Common myeloid progenitor, CD34-positive (primary cell): ENCODE data around the gene RSF1.

Experiments
- CTCF ChIA-PET: fragments of 350-600 bp; sonication (Branson Sonifier 250); formaldehyde crosslinking; loops from one replicate; lab custom pipeline; 2021; ENCODE audit warnings: antibody characterized with exemption; lab: Charles Lee
- POLR2A ChIA-PET: fragments of 350-600 bp; sonication (Branson Sonifier 250); formaldehyde crosslinking; loops from one replicate; lab custom pipeline; 2021; ENCODE audit warnings: antibody characterized with exemption; lab: Charles Lee
- DNase-seq, 3 donors: peaks; one replicate each; pipeline versions ENCODE4 v3.0.0 to v3.0.0-alpha.2; 2013
- H3K27ac ChIP-seq, 2 experiments: 1 replicate in 1 of 2; 2 replicates in 1 of 2; pipeline ENCODE4 v1.7.0; 2013; ENCODE audit warnings: inconsistent platforms in 2 of 2, low read length in 2 of 2, mild to moderate bottlenecking in 2 of 2, low read depth in 1 of 2, moderate library complexity in 1 of 2; ENCODE audit not compliant: severe bottlenecking in 2 of 2, insufficient read depth in 1 of 2, poor library complexity in 1 of 2
- H3K27me3 ChIP-seq, 5 experiments: replicated peaks in 2 of 5; 1 replicate in 3 of 5; 2 replicates in 2 of 5; pipeline versions ENCODE4 v1.6.1 to v1.7.0; 2013; ENCODE audit warnings: low read length in 4 of 5, mild to moderate bottlenecking in 2 of 5, moderate library complexity in 2 of 5, inconsistent platforms in 1 of 5; ENCODE audit not compliant: insufficient read depth in 5 of 5, control insufficient read depth in 4 of 5
- H3K36me3 ChIP-seq, 4 experiments: 1 replicate in 2 of 4; 2 replicates in 2 of 4; pipeline versions ENCODE4 v1.6.1 to v1.7.0; 2013; ENCODE audit warnings: low read length in 3 of 4, control low read depth in 1 of 4, mild to moderate bottlenecking in 1 of 4; ENCODE audit not compliant: control insufficient read depth in 4 of 4, insufficient read depth in 4 of 4
- H3K4me1 ChIP-seq, 4 experiments: 1 replicate in 3 of 4; 2 replicates in 1 of 4; pipeline versions ENCODE4 v1.6.1 to v1.7.1; 2013; ENCODE audit warnings: low read length in 3 of 4, mild to moderate bottlenecking in 3 of 4, control low read depth in 1 of 4, inconsistent platforms in 1 of 4, moderate library complexity in 1 of 4; ENCODE audit not compliant: control insufficient read depth in 4 of 4, insufficient read depth in 4 of 4; ENCODE audit errors: control extremely low read depth in 1 of 4
- H3K4me3 ChIP-seq, 7 experiments: 1 replicate in 4 of 7; 2 replicates in 3 of 7; pipeline versions ENCODE4 v1.5.1 to v1.7.0; 2013; ENCODE audit warnings: mild to moderate bottlenecking in 7 of 7, low read length in 6 of 7, moderate library complexity in 6 of 7, inconsistent platforms in 2 of 7, low read depth in 2 of 7, control low read depth in 1 of 7; ENCODE audit not compliant: insufficient read depth in 4 of 7, control insufficient read depth in 1 of 7; ENCODE audit errors: extremely low read depth in 1 of 7
- H3K9me3 ChIP-seq, 5 experiments: 1 replicate in 4 of 5; 2 replicates in 1 of 5; pipeline versions ENCODE4 v1.6.1 to v1.7.1; 2013; ENCODE audit warnings: low read length in 4 of 5, mild to moderate bottlenecking in 2 of 5, inconsistent platforms in 1 of 5, low read depth in 1 of 5, moderate library complexity in 1 of 5; ENCODE audit not compliant: control insufficient read depth in 4 of 5, insufficient read depth in 2 of 5; ENCODE audit errors: control extremely low read depth in 1 of 5
- WGBS: methylation state at CpG from one replicate; pipeline ENCODE4 v1.1.5; 2013; ENCODE audit not compliant: insufficient coverage; 5-methylcytosine and 5-hydroxymethylcytosine counted together

RSF1 gene

GRCh38 chr11:77778118-77778517 lies 42.4 kb downstream of the RSF1 start:
- DNase-seq = no peak
- WGBS = no CpG with 5 or more reads among the region's 1 CpG
- ChIA-PET POLR2A (interaction anchor here (0.6 kb wide), 1 partner anchor 10 kb away, joined by 3 read pairs; no protein-coding TSS in a partner anchor), CTCF (interaction anchor here (1.4 to 1.8 kb wide), 2 partner anchors 10 to 16 kb away, joined by 3 to 4 read pairs; no protein-coding TSS in a partner anchor)
- Histone ChIP-seq H3K36me3 (peaks cover 0 to 5% (median 1%) of the 10 kb centered on the region in 4 experiments), H3K4me1 (no peaks in the 10 kb centered on the region), H3K27me3 (no peaks in the 10 kb centered on the region), H3K4me3 (no peak overlapping the region), H3K9me3 (no peaks in the 10 kb centered on the region), H3K27ac (no peak overlapping the region)

- Histone ChIP-seq H3K27me3 (no peaks in the 10 kb centered on the region), H3K4me1 (peaks cover 0 to 9% (median 4%) of the 10 kb centered on the region in 4 experiments), H3K4me3 (no peak overlapping the region), H3K27ac (no peak overlapping the region), H3K36me3 (peaks cover 0 to 5% (median 1%) of the 10 kb centered on the region in 4 experiments), H3K9me3 (no peaks in the 10 kb centered on the region)
- DNase-seq = peak; percentile 34 to 60 (median 56)
- ChIA-PET POLR2A (no interaction called here), CTCF (interaction anchor here (1.0 to 2.4 kb wide), 7 partner anchors 11 to 267 kb away, joined by 3 to 21 read pairs (median 4); no protein-coding TSS in a partner anchor)
- no CpG with 5 or more reads among the region's 1 CpG for WGBS
These were observed 44.1 kb downstream of the RSF1 start for GRCh38 chr11:77776455-77776854.

GRCh38 chr11:77775936-77776335 lies 44.6 kb downstream of the RSF1 start:
- no peak overlapping the region for H3K4me3 ChIP-seq
- no peak for DNase-seq
- ChIA-PET CTCF (interaction anchor here (1.0 to 2.4 kb wide), 7 partner anchors 11 to 267 kb away, joined by 3 to 21 read pairs (median 4); no protein-coding TSS in a partner anchor), POLR2A (no interaction called here)
- WGBS = no CpG with 5 or more reads among the region's 2 CpGs
- peaks cover 0 to 14% (median 7%) of the 10 kb centered on the region in 4 experiments for H3K4me1 ChIP-seq
- H3K27me3 ChIP-seq = no peaks in the 10 kb centered on the region
- peaks cover 0 to 5% (median 1%) of the 10 kb centered on the region in 4 experiments for H3K36me3 ChIP-seq
- no peak overlapping the region for H3K27ac ChIP-seq
- no peaks in the 10 kb centered on the region for H3K9me3 ChIP-seq

- Histone ChIP-seq H3K36me3 (peaks cover 0 to 5% (median 1%) of the 10 kb centered on the region in 4 experiments), H3K27me3 (no peaks in the 10 kb centered on the region), H3K27ac (no peak overlapping the region), H3K4me1 (peaks cover 0 to 18% (median 7%) of the 10 kb centered on the region in 4 experiments), H3K9me3 (no peaks in the 10 kb centered on the region), H3K4me3 (no peak overlapping the region)
- no peak for DNase-seq
- WGBS = 60% methylated on average over 2 of the region's 4 CpGs
- POLR2A ChIA-PET = no interaction called here
- CTCF ChIA-PET = interaction anchor here (1.5 kb wide), 1 partner anchor 275 kb away, joined by 4 read pairs; no protein-coding TSS in a partner anchor
These were observed 49.4 kb downstream of the RSF1 start for GRCh38 chr11:77771135-77771534.

DNA sequence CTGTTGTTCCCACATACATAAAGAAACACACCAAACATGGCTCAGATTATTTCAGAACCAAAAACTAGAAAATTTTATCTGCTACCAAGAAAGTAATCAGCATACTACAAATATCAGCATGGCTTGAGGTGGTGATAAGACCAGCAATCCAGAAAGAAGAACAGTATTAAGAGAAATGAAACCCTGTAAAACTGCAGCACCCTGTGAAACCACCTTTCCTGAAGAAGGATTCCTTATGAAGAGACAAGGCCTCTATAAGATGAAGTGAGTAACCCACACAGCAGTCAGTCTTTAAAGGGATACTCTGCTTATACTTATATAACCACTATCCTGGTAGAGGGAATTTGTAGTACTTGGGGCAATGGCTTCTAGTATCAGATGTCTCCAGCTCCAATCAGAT lies 49.9 kb downstream of the RSF1 start:
- H3K36me3 ChIP-seq = peaks cover 0 to 3% (median 1%) of the 10 kb centered on the region in 4 experiments
- H3K27me3 ChIP-seq = no peaks in the 10 kb centered on the region
- CTCF ChIA-PET = interaction anchor here (1.5 kb wide), 1 partner anchor 275 kb away, joined by 4 read pairs; no protein-coding TSS in a partner anchor
- peaks cover 0 to 18% (median 7%) of the 10 kb centered on the region in 4 experiments for H3K4me1 ChIP-seq
- no peak overlapping the region for H3K4me3 ChIP-seq
- H3K27ac ChIP-seq = no peak overlapping the region
- DNase-seq = no peak
- POLR2A ChIA-PET = no interaction called here
- no peaks in the 10 kb centered on the region for H3K9me3 ChIP-seq

GRCh38 chr11:77762426-77762825 lies 58.1 kb downstream of the RSF1 start:
- H3K27me3 ChIP-seq = no peaks in the 10 kb centered on the region
- ChIA-PET POLR2A (no interaction called here), CTCF (interaction anchor here (1.0 to 1.3 kb wide), 3 partner anchors 12 to 717 kb away, joined by 3 to 4 read pairs (median 3); no protein-coding TSS in a partner anchor)
- no peak overlapping the region for H3K27ac ChIP-seq
- no peaks in the 10 kb centered on the region for H3K9me3 ChIP-seq
- no peak for DNase-seq
- H3K4me3 ChIP-seq = no peak overlapping the region
- peaks cover 7 to 28% (median 17%) of the 10 kb centered on the region in 4 experiments for H3K36me3 ChIP-seq
- no peaks in the 10 kb centered on the region for H3K4me1 ChIP-seq

DNA sequence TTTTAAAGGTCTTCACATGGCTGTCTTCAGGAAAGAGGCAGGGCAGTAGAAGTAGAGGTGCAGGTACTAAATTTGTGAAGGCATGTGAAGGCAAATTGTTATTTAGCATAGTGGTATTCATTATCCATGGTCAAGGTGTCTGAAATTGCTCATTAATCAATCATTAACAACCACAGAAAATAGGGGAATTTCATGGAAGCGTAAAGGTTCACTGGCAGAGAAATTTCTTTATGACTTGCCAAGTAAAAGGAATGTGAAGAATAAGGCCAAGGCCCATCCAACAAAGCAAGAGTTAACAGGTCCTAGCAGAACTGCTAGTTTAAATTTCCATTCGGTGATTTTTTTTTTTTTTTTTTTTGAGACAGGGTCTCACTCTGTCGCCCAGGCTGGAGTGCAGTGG lies 59.0 kb downstream of the RSF1 start:
- no peak overlapping the region for H3K27ac ChIP-seq
- H3K9me3 ChIP-seq = no peaks in the 10 kb centered on the region
- CTCF ChIA-PET = interaction anchor here (1.2 kb wide), 1 partner anchor 716 kb away, joined by 3 read pairs; no protein-coding TSS in a partner anchor
- POLR2A ChIA-PET = no interaction called here
- peaks cover 7 to 28% (median 17%) of the 10 kb centered on the region in 4 experiments for H3K36me3 ChIP-seq
- H3K4me1 ChIP-seq = no peaks in the 10 kb centered on the region
- no peaks in the 10 kb centered on the region for H3K27me3 ChIP-seq
- WGBS = no CpG with 5 or more reads among the region's 3 CpGs
- DNase-seq = no peak
- no peak overlapping the region for H3K4me3 ChIP-seq
